ENCODE data around the gene CD300C.

DNA sequence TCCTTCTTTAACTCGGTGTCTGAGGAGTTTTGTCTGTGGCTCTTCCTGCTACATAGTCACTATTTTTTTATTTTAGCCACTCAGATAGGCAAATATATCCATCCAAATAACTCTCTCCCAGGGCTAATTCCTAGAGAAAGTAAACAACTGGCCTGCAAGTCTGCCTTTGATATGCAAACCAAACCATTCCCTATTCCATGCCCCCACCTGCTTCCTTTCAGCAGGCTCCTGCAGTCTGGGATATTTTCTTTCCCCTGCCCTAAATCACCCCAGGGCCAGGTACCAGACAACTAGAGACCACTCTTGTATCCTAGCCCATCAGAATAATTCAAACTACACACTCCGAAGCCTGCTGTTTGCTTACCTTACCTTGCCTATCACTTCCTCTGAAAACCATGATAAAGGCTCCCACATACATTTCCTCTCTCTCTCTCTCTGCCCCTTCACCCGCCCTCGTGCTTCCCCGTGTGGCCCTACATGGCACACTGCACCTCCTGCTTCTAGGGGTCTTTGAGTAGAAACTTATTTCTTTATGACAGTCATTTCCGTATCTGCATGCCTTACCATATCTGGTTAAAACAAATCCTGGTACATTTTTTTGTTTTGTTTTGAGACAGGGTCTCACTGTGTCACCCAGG lies 13.1 kb upstream of the CD300C start:
- TF ChIP-seq, protein P1, sequence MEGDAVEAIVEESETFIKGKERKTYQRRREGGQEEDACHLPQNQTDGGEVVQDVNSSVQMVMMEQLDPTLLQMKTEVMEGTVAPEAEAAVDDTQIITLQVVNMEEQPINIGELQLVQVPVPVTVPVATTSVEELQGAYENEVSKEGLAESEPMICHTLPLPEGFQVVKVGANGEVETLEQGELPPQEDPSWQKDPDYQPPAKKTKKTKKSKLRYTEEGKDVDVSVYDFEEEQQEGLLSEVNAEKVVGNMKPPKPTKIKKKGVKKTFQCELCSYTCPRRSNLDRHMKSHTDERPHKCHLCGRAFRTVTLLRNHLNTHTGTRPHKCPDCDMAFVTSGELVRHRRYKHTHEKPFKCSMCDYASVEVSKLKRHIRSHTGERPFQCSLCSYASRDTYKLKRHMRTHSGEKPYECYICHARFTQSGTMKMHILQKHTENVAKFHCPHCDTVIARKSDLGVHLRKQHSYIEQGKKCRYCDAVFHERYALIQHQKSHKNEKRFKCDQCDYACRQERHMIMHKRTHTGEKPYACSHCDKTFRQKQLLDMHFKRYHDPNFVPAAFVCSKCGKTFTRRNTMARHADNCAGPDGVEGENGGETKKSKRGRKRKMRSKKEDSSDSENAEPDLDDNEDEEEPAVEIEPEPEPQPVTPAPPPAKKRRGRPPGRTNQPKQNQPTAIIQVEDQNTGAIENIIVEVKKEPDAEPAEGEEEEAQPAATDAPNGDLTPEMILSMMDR (conservative IDR thresholded peaks at IDR 0.05; ENCODE audit: low read depth, low read length), result no peak
- TF ChIP-seq EZH2 (IDR thresholded peaks at IDR 0.05; ENCODE audit: borderline replicate concordance, low read depth, low read length, poor library complexity, severe bottlenecking), result no peak
